ENCODE results near the gene RPL27. TPM values are rescaled to one million over a fixed set of nuclear protein-coding genes. Genes with fewer than 3 reads are reported as not detected.
A peak's percentile ranks its signal among the peaks of the same experiment; 100 is the strongest.

Gene RPL27
- polyA plus RNA-seq, 1 experiment = 4,202 TPM

DNA sequence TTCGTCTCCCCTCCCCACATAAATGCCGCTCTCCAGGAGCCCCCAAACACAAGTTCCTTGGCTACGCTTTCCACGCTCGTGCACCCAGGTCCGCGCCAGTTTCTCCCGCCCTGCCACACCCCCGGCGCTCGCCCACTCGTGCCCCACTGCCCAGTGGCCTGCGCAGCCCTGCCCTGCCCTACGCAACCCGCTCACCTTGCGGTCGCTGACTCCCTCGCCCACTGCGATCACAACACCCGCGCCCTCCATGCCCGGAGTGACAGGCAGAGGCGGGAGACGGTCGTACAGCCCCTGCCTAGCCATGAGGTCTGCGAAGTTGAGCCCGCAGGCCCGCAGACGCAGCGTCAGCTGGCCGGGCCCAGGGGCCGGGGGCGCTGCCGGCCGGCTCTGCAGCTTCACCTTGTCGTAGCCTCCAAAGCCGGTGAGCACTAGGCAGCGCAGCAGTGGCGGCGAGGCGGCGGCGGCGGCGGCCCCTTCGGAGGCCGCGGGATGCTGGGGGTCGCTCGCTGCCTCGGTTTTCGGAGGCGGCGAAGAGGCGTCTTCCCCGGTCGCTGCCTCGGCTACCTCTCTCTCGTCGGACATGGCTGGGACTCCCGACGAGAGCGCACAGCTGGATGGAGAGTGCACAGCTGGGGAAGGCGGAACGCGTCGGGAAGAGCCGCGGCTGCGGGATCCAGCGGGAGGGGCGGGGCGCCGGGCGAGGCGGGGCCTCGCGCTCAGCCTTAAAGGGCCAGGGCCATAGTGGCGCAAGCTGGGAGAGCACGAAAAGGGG is 23.7 kb downstream of the RPL27 start, which contains the start of gene VAT1:
VAT1 (minus strand) TSS at position 645 of the 772 bp plus-strand sequence; CDS start at position 582, 63 bp downstream.
- TF ChIP-seq, protein P1, sequence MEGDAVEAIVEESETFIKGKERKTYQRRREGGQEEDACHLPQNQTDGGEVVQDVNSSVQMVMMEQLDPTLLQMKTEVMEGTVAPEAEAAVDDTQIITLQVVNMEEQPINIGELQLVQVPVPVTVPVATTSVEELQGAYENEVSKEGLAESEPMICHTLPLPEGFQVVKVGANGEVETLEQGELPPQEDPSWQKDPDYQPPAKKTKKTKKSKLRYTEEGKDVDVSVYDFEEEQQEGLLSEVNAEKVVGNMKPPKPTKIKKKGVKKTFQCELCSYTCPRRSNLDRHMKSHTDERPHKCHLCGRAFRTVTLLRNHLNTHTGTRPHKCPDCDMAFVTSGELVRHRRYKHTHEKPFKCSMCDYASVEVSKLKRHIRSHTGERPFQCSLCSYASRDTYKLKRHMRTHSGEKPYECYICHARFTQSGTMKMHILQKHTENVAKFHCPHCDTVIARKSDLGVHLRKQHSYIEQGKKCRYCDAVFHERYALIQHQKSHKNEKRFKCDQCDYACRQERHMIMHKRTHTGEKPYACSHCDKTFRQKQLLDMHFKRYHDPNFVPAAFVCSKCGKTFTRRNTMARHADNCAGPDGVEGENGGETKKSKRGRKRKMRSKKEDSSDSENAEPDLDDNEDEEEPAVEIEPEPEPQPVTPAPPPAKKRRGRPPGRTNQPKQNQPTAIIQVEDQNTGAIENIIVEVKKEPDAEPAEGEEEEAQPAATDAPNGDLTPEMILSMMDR (IDR thresholded peaks at IDR 0.05; ENCODE audit: low read depth, low read length) = no peak
- no peak for DNase-seq (ENCODE audit: low read depth, low spot score)
- Histone ChIP-seq H3K27ac (ENCODE audit: low read depth, low read length) (peak within 1 kb of the TSS; percentile 78), H3K4me3 (ENCODE audit: low read depth, low read length) (peak within 1 kb of the TSS; percentile 97), H3K9me3 (ENCODE audit: control insufficient read depth, insufficient read depth, low read length) (no peaks in the 10 kb centered on the region; the same call in 1 of the 2 replicates), H3K27me3 (ENCODE audit: control insufficient read depth, insufficient read depth, low read length) (peaks cover 3% of the 10 kb centered on the region)
- POLR2A ChIA-PET = interaction anchor here (0.7 to 2.3 kb wide), 7 partner anchors 13 to 486 kb away, joined by 4 to 12 read pairs (median 6); partner anchors contain the start of genes IFI35, NBR1 and RPL27
- CTCF ChIA-PET = interaction anchor here (0.6 kb wide), 1 partner anchor 188 kb away, joined by 5 read pairs; no protein-coding TSS in a partner anchor

DNA sequence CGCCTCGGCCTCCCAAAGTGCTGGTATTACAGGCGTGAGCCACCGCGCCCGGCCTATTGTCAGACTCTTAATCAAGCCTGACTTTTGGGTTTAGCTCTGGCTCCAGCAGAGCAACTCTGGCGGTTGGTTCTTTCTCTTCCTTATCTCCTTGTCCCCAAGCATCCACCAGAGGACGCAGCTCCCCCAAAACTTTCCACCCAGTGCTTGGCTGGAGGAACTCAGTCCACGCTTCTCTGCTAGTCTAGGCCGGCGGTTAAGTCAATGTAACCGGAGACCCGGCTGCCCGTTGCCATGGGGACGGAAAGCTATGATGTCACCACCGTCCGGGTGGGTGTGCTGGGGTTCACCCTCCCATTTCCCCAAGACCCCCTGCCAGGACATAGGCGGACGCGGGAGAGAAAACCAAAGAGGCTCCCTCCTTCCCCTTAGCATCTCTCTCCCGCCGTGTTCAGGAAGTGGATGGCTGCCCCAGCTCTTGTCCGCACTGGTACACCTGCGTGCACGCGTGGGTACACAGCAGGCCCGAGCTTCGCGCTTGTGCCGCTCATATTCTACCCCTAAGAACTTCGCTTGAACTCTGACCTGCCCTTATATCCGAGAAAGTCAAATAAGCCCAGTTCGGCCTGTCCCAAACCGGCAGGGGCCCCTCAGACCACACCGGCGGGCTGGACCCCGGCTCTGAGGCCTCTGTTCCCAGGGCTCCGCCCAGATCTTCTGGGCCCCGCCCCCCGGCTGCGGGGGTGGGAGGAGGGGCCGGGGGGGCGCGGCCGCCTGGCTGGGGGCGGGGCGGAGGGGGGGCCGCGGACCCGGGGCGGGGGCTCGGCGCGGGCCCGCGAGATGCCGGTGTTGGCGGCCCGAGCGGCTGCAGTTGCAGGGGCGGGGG is 26.4 kb downstream of the RPL27 start, which contains the start of gene RND2:
RND2 (plus strand) TSS at position 825 of the 883 bp plus-strand sequence. CDS start 117 bp downstream, outside the sequence.
- ChIA-PET CTCF (interaction anchor here (0.6 to 1.7 kb wide), 15 partner anchors 10 to 344 kb away, joined by 3 to 13 read pairs (median 4); partner anchors contain the start of genes IFI35, NBR1 and TMEM106A), POLR2A (interaction anchor here (0.9 to 3.5 kb wide), 7 partner anchors 27 to 291 kb away, joined by 3 to 22 read pairs (median 5); partner anchors contain the start of genes BRCA1, NBR1, RPL27 and TMEM106A)
- H3K4me3 ChIP-seq (ENCODE audit: low read depth, low read length) = peak within 1 kb of the TSS; percentile 72
- no peaks in the 10 kb centered on the region; the same call in 1 of the 2 replicates for H3K9me3 ChIP-seq (ENCODE audit: control insufficient read depth, insufficient read depth, low read length)
- peak within 1 kb of the TSS; percentile 33 for H3K27ac ChIP-seq (ENCODE audit: low read depth, low read length)
- peaks cover 4% of the 10 kb centered on the region for H3K27me3 ChIP-seq (ENCODE audit: control insufficient read depth, insufficient read depth, low read length)
- TF ChIP-seq, protein P1 (IDR thresholded peaks at IDR 0.05; ENCODE audit: low read depth, low read length) = peak; percentile 87
- DNase-seq (ENCODE audit: low read depth, low spot score) = peak; percentile 84

DNA sequence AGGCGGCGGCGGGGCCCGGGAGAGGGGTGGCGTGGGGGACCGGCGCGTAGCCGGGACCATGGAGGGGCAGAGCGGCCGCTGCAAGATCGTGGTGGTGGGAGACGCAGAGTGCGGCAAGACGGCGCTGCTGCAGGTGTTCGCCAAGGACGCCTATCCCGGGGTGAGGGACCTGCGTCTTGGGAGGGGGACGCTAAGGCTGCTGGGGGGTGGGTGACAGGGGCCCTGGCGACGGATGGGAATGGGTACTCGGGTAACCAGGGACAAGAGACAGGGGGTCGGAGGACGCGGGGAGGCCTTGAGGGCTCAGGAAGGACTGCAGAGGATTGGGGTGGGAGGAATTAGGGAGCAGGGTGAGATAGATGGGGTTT is 27.1 kb downstream of the RPL27 start:
- DNase-seq (ENCODE audit: low read depth, low spot score) = no peak
- POLR2A ChIA-PET = interaction anchor here (2.2 to 3.5 kb wide), 2 partner anchors 146 to 290 kb away, joined by 19 to 22 read pairs; partner anchors contain the start of gene NBR1
- CTCF ChIA-PET = interaction anchor here (1.6 kb wide), 1 partner anchor 144 kb away, joined by 9 read pairs; no protein-coding TSS in a partner anchor
- Histone ChIP-seq H3K27ac (ENCODE audit: low read depth, low read length) (no peak overlapping the region), H3K27me3 (ENCODE audit: control insufficient read depth, insufficient read depth, low read length) (peaks cover 4% of the 10 kb centered on the region), H3K4me3 (ENCODE audit: low read depth, low read length) (peak overlapping the region; percentile 60), H3K9me3 (ENCODE audit: control insufficient read depth, insufficient read depth, low read length) (no peaks in the 10 kb centered on the region; the same call in 1 of the 2 replicates)
- TF ChIP-seq, protein P1 (IDR thresholded peaks at IDR 0.05; ENCODE audit: low read depth, low read length) = no peak

DNA sequence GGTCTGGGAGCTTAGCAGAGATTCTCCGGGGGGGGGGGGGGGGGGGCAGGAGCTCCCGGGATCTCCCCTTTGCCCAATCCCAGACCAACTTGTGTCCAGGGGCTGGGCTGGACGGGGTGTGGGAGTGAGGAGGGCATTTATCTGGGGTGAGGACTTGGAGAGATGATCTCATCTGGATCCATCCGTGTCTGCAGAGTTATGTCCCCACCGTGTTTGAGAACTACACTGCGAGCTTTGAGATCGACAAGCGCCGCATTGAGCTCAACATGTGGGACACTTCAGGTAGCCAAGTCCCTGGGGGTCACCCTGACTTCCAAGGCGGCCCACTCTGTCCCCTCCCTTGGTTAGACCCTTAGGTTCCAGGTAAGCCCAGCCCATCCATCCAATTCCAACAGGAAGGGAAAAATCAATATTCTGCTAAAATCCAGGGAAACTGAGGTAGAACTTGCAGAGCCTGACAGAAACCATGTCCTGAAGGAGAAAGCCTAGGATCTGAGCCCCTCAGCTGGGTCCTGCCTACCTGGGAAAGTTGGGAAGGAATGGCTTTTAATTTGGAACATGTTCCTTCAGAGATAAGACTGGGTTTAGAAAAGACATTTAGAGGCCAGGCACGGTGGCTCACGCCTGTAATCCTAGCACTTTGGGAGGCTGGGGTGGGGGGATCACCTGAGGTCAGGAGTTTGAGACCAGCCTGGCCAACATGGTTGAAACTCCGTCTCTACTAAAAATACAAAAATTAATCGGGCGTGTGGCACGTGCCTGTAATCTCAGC is 27.7 kb downstream of the RPL27 start:
- Histone ChIP-seq H3K27me3 (ENCODE audit: control insufficient read depth, insufficient read depth, low read length) (peaks cover 4% of the 10 kb centered on the region), H3K4me3 (ENCODE audit: low read depth, low read length) (no peak overlapping the region; the same call in 1 of the 2 replicates), H3K9me3 (ENCODE audit: control insufficient read depth, insufficient read depth, low read length) (no peaks in the 10 kb centered on the region; the same call in 1 of the 2 replicates), H3K27ac (ENCODE audit: low read depth, low read length) (no peak overlapping the region)
- TF ChIP-seq, protein P1 (IDR thresholded peaks at IDR 0.05; ENCODE audit: low read depth, low read length) = no peak
- no peak for DNase-seq (ENCODE audit: low read depth, low spot score)
- ChIA-PET CTCF (no interaction called here), POLR2A (interaction anchor here (2.2 to 3.5 kb wide), 2 partner anchors 146 to 289 kb away, joined by 19 to 22 read pairs; partner anchors contain the start of gene NBR1)

Data from AG04450 (cell line).